PC-3 (cell line): ENCODE data around the gene SPPL2B. TPM values are rescaled to one million over a fixed set of nuclear protein-coding genes. Genes with fewer than 3 reads are reported as not detected.
"Not testable (repeated sequence)": the region's sequence is repeated elsewhere in the genome, so short reads cannot be mapped to it uniquely, and the experiment has no call there.

ENCODE experiments used
- ATAC-seq: fragments of 200-7000 bp; cut with Tn5 transposase; 2 replicates; pipeline ENCODE4 v1.9.1; 2020; ENCODE audit warnings: mild to moderate bottlenecking, moderate library complexity
- BruUV-seq: library from RNA; stranded (reverse); fragments of 400-500 nt; replicated peaks from 2 replicates; lab custom pipeline; 2021; lab: Mats Ljungman, UMichigan
- CTCF ChIA-PET: fragments of 300-600 bp; sonication (Branson Sonifier 250); formaldehyde crosslinking; loops from one replicate; lab custom pipeline; 2022; ENCODE audit warnings: antibody characterized with exemption; lab: Charles Lee
- POLR2A ChIA-PET: fragments of 300-600 bp; sonication (Branson Sonifier 250); formaldehyde crosslinking; loops from one replicate; lab custom pipeline; 2022; ENCODE audit warnings: antibody characterized with exemption; ENCODE audit not compliant: unreplicated experiment; lab: Charles Lee
- DNase-seq: peaks from one replicate; pipeline ENCODE4 v3.0.0-alpha.2; 2015
- H2AFZ ChIP-seq: fragments of 300-600 bp; sonication (generic); 2 replicates; pipeline ENCODE4 v1.6.0; 2016; ENCODE audit warnings: antibody characterized with exemption, low read length
- H3F3A ChIP-seq: fragments of 300-600 bp; sonication (generic); one replicate; pipeline ENCODE4 v1.6.0; 2017; ENCODE audit warnings: antibody characterized with exemption, low read length, control low read depth, mild to moderate bottlenecking; ENCODE audit not compliant: unreplicated experiment
- H3K27ac ChIP-seq: fragments of 300-600 bp; sonication (generic); 2 replicates; pipeline ENCODE4 v1.5.1; 2016; ENCODE audit warnings: mild to moderate bottlenecking, low read length
- H3K27me3 ChIP-seq: fragments of 300-600 bp; sonication (generic); 2 replicates; pipeline ENCODE4 v1.6.1; 2016; ENCODE audit warnings: low read length, mixed read lengths
- H3K36me3 ChIP-seq: fragments of 300-600 bp; sonication (generic); 2 replicates; pipeline ENCODE4 v1.6.1; 2016; ENCODE audit warnings: low read depth, mixed run types, low read length, mixed read lengths
- H3K4me1 ChIP-seq: fragments of 300-600 bp; sonication (generic); 2 replicates; pipeline ENCODE4 v1.5.1; 2016; ENCODE audit warnings: low read length; ENCODE audit not compliant: insufficient read depth
- H3K4me2 ChIP-seq: fragments of 300-600 bp; sonication (generic); 2 replicates; pipeline ENCODE4 v1.6.0; 2016; ENCODE audit warnings: low read length
- H3K4me3 ChIP-seq: fragments of 300-600 bp; sonication (generic); 2 replicates; pipeline ENCODE4 v1.5.1; 2016; ENCODE audit warnings: mild to moderate bottlenecking, low read length, mixed read lengths
- H3K79me2 ChIP-seq: fragments of 300-600 bp; sonication (generic); 2 replicates; pipeline ENCODE4 v1.6.1; 2017; ENCODE audit warnings: low read length, mixed read lengths
- H3K9ac ChIP-seq: fragments of 300-600 bp; sonication (generic); 2 replicates; pipeline ENCODE4 v1.6.0; 2016; ENCODE audit warnings: mild to moderate bottlenecking, low read length
- H3K9me2 ChIP-seq: fragments of 300-600 bp; sonication (generic); replicated peaks from 2 replicates; pipeline ENCODE4 v1.6.1; 2016; ENCODE audit warnings: mixed run types, low read length, mixed read lengths
- H3K9me3 ChIP-seq: fragments of 300-600 bp; sonication (generic); 2 replicates; pipeline ENCODE4 v1.6.1; 2016; ENCODE audit warnings: low read length, mixed read lengths
- H4K20me1 ChIP-seq: fragments of 300-600 bp; sonication (generic); 2 replicates; pipeline ENCODE4 v1.6.1; 2016; ENCODE audit warnings: low read length, mixed read lengths
- EZH2phosphoT487 ChIP-seq: fragments of 300-600 bp; sonication (generic); IDR thresholded peaks from 2 replicates; pipeline ENCODE4 v1.6.1; 2018; ENCODE audit warnings: mild to moderate bottlenecking, antibody characterized with exemption, low read length, borderline replicate concordance
- intact Hi-C: fragments of 100-400 bp; cut with micrococcal nuclease; formaldehyde crosslinking; loops from 2 replicates; pipeline ENCODE4 v1.9.0; 2023
- total RNA-seq: library from RNA; depleted of rRNA; stranded (reverse); fragments of >200 nt; gene quantifications from 2 replicates; pipeline ENCODE4 v1.2.3, GENCODE V29; 2014
- TF ChIP-seq, protein P1 (sequence below): fragments of 300-600 bp; sonication (generic); conservative IDR thresholded peaks from 2 replicates; pipeline ENCODE4 v1.5.1; 2017; ENCODE audit warnings: antibody characterized with exemption, low read depth, mild to moderate bottlenecking, low read length

SPPL2B gene
- total RNA-seq, 1 experiment from 2014 or later = 28.6 TPM

DNA sequence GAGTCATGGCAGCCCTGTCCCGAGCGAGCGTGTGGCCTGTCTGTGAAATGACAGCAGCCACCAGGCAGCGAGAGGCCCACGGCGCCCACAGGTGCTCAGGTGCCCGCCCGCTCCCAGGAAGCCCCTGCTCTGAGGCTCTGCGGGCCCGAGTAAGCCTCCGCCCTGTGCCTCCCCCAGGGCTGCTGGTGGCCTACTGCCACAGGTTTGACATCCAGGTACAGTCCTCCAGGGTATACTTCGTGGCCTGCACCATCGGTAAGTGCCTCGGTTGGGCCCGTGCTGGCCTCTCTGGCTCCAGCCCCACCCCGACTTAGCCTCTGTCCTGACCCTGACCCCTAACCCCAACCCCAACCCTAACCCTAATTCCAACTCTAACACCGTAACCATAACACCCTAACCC, 16.6 kb downstream of the SPPL2B start:
- Histone ChIP-seq H3K27ac (no peak overlapping the region), H2AFZ (no peak overlapping the region), H3K27me3 (no peaks in the 10 kb centered on the region), H3K4me3 (no peak overlapping the region), H3K4me2 (no peak overlapping the region), H3K4me1 (no peaks in the 10 kb centered on the region), H4K20me1 (no peaks in the 10 kb centered on the region), H3K9me2 (no peaks in the 10 kb centered on the region), H3F3A (no peaks in the 10 kb centered on the region), H3K9me3 (no peaks in the 10 kb centered on the region), H3K36me3 (no peaks in the 10 kb centered on the region), H3K79me2 (no peaks in the 10 kb centered on the region), H3K9ac (no peak overlapping the region)
- intact Hi-C loops = no loop called here
- BruUV-seq = no TSS peak
- TF ChIP-seq, protein P1, sequence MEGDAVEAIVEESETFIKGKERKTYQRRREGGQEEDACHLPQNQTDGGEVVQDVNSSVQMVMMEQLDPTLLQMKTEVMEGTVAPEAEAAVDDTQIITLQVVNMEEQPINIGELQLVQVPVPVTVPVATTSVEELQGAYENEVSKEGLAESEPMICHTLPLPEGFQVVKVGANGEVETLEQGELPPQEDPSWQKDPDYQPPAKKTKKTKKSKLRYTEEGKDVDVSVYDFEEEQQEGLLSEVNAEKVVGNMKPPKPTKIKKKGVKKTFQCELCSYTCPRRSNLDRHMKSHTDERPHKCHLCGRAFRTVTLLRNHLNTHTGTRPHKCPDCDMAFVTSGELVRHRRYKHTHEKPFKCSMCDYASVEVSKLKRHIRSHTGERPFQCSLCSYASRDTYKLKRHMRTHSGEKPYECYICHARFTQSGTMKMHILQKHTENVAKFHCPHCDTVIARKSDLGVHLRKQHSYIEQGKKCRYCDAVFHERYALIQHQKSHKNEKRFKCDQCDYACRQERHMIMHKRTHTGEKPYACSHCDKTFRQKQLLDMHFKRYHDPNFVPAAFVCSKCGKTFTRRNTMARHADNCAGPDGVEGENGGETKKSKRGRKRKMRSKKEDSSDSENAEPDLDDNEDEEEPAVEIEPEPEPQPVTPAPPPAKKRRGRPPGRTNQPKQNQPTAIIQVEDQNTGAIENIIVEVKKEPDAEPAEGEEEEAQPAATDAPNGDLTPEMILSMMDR = no peak
- ATAC-seq (no peak), DNase-seq (no peak)
- ChIA-PET CTCF (no interaction called here), POLR2A (no interaction called here)

DNA sequence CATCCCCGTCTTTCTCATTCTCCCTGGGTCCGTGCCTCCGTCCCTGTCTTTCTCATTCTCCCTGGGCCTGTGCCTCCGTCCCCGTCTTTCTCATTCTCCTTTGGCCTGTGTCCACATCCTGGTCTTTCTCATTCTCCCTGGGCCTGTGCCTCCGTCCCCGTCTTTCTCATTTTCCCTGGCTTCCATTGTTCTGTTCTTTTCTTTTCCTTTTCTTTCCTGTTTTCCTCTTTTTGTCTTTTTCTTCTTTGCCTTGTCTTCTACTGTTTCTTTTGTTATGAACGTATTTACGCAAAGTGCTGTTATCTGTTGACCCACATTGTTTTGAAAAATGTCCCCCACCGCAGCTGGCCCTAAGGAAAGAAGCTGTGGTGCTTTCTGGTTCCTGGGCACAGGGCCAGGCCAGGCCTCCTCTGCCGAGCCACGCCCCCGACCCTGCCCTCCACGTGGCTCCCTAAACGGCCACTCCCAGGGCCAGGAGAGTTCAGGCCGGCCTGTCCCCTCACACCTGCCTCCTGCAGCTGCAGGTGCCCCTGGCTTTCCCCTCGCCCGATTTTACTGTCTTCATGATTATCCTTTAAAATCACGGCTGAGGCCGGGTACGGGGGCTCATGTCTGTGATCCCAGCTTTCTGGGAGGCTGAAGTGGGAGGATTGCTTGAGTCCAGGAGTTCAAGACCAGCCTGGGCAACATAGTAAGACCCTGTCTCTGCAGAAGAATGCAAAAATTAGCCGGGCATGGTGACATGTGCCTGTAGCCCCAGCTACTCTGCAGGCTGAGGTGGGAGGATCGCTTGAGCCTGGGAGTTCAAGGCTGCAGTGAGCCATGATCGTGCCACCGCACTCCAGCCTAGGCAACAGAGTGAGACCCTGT, 17.5 kb downstream of the SPPL2B start:
- no peaks in the 10 kb centered on the region for H3K27me3 ChIP-seq
- H3K36me3 ChIP-seq = no peaks in the 10 kb centered on the region
- H3K9ac ChIP-seq = no peak overlapping the region
- ATAC-seq (no peak), DNase-seq (no peak)
- H4K20me1 ChIP-seq = no peaks in the 10 kb centered on the region
- no peaks in the 10 kb centered on the region for H3F3A ChIP-seq
- POLR2A ChIA-PET = no interaction called here
- no peak overlapping the region for H3K4me3 ChIP-seq
- H3K9me3 ChIP-seq = no peaks in the 10 kb centered on the region
- no peak overlapping the region for H3K4me2 ChIP-seq
- H3K27ac ChIP-seq = no peak overlapping the region
- no peaks in the 10 kb centered on the region for H3K4me1 ChIP-seq
- no peaks in the 10 kb centered on the region for H3K9me2 ChIP-seq
- intact Hi-C loops = no loop called here
- no peak overlapping the region for H2AFZ ChIP-seq
- TF ChIP-seq, protein P1 = no peak
- no peak for TF ChIP-seq EZH2phosphoT487
- no TSS peak for BruUV-seq
- CTCF ChIA-PET = no interaction called here
- H3K79me2 ChIP-seq = no peaks in the 10 kb centered on the region

DNA sequence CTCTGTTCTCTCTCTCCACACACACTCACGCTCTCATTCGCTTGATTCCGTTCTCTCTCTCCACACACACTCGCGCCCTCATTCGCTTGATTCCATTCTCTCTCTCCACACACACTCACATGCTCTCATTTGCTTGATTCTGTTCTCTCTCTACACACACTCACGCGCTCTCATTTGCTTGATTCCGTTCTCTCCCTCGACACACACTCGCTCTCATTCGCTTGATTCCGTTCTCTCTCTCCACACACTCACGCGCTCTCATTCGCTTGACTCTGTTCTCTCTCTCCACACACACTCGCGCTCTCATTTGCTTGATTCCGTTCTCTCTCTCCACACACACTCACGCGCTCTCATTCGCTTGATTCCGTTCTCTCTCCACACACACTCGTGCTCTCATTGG, 21.3 kb downstream of the SPPL2B start:
- intact Hi-C loops, ATAC-seq, H2AFZ ChIP-seq, H3K9ac ChIP-seq, H3K36me3 ChIP-seq, H3K27me3 ChIP-seq, H3K4me3 ChIP-seq, H3K9me3 ChIP-seq, H3F3A ChIP-seq, BruUV-seq, H3K4me2 ChIP-seq, H3K9me2 ChIP-seq, DNase-seq, H3K79me2 ChIP-seq, CTCF ChIA-PET, H4K20me1 ChIP-seq, H3K27ac ChIP-seq, H3K4me1 ChIP-seq: not testable (repeated sequence)
- POLR2A ChIA-PET = interaction anchor here (0.7 kb wide), 1 partner anchor 20 kb away, joined by 3 read pairs; no protein-coding TSS in a partner anchor
